A172 (cell line): Measurements from ENCODE around the gene ZDHHC4. TPM values are rescaled to one million over a fixed set of nuclear protein-coding genes. Genes with fewer than 3 reads are reported as not detected.

ENCODE experiments used
- DNase-seq: peaks from one replicate; pipeline ENCODE4 v3.0.0-alpha.2; 2015; ENCODE audit warnings: low spot score
- total RNA-seq: library from RNA; depleted of rRNA; stranded (reverse); fragments of >200 nt; shearing (Covaris generic); gene quantifications from 2 replicates; pipeline ENCODE4 v1.2.3, GENCODE V29; 2014

ZDHHC4 gene
- total RNA-seq, 1 experiment from 2014 or later = 69.1 TPM

GRCh38 chr7:6606866-6607583 is 29.8 kb downstream of the ZDHHC4 start:
- no peak for DNase-seq

DNA sequence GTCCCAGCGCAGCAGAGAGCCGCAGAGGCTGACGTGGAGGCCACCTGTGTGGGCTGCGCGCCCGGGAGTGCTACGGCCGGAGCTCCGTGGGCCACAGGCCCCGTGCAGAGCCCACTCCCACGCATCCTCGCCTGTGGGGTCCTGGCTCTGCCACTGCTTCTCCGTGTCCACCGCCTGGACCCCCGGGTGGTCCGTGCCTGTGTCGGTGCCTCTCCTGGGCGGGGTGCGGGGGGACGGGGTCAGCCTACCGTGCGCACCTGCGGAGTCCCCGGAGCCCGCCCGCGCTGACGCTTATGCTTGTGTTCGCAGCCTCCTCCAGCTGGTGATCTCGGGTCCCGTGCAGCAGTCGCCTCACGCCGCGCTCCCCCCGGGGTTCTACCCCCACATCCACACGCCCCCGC is 30.4 kb downstream of the ZDHHC4 start:
- no peak for DNase-seq

DNA sequence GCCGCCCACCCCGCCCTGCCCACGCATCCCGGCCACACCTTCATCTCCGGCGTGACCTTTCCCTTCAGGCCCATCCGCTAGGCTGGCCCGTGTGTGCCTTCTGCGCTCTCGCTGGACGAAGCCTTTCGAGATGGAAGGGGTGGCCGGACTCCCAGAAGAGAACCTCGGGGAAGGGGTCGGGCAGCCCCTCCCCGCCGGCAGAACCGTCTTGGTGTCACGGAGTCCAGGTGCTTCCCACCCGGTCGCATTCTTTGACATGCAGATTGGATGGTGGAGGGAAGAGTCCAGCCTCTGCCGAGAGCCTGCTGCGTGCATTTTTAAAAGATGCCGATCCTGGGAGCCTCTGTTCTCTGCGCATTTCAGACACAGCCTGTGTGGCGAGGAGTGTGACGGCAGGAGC is 30.8 kb downstream of the ZDHHC4 start:
- no peak for DNase-seq

DNA sequence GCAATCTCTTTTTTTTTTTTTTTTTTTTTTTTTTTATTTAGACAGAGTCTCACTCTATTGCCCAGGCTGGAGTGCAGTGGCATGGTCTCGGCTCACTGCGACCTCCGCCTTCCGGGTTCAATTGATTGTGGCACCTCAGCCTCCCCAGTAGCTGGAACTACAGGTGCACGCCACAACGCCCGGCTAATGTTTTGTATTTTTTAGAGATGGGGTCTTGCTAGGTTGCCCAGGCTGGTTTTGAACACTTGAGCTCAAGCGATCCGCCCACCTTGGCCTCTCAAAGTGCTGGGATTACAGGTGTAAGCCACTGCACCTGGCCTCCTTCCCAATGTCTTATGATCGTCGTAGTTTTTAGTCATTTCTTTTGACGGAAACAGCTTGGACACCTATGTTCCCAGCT is 31.5 kb downstream of the ZDHHC4 start:
- no peak for DNase-seq

DNA sequence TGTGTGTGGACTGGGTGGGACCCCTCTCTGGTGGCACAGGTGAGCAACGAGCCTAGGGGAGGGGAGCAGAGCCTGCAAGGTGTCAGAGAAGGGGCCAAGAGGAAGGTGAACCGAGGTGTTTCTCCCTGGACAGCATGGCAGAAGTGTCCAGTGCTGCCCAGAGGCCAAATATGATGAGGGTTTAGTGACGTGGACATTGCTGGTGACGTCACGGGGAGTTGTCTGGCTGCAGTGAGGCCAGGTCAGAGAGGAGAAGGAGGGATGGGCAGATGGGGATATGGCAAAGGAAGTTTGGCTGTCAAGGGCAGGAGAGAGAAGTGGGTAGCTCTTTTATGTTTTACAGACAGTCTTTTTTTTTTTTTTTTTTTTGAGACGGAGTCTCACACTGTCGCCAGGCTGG is 35.6 kb downstream of the ZDHHC4 start:
- no peak for DNase-seq

- no peak for DNase-seq
Measured at GRCh38 chr7:6613706-6614105, 36.5 kb downstream of the ZDHHC4 start.

- no peak for DNase-seq
Measured at GRCh38 chr7:6614953-6615722, 37.9 kb downstream of the ZDHHC4 start, which contains the start of gene ZNF853. TSS of gene ZNF853 (plus strand) at chr7:6615610. CDS start at chr7:6616175, 565 bp downstream.

DNA sequence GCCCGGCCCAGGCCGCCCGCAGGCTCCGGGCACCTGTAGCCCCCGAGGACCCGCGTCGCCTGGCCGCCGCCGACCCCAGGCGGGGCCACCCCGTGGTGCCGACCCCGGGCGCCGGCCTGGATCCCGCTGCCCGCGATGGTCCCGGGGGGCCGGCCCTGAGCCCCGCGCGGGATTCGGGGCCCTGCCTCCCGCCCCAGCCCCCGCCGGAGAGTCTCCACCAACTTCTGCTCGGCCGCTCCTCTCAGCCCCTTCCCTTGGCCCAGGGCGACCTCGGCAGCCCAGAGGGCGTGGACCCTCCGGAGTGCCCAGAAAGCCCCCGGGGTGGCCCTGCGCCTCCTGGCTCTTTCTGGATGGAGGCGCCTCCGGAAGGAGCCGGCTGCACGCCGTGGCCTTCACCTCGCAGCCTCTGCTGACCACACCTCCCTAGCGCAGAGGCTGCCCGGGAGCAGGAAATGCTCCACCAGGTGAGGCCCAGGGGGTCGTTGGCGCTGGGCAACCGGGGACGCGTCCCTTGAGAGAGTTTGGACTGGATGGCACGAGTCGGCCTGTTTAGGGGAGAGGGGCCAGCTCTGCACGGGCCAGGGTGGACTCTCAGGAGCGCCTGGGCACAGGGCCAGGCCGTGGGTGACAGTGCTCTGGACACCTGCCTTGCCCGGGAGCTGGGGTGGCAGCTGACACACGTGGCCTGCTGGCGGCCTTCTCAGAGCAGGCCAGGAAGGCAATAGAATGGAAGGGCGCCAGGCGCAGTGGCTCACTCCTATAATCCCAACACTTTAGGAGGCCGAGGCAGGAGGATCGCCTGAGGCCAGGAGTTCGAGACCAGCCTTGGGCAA is 38.7 kb downstream of the ZDHHC4 start:
- DNase-seq = no peak

- no peak for DNase-seq
Measured at GRCh38 chr7:6616854-6617643, 39.8 kb downstream of the ZDHHC4 start.

- no peak for DNase-seq
Measured at GRCh38 chr7:6618621-6619020, 41.4 kb downstream of the ZDHHC4 start.

DNA sequence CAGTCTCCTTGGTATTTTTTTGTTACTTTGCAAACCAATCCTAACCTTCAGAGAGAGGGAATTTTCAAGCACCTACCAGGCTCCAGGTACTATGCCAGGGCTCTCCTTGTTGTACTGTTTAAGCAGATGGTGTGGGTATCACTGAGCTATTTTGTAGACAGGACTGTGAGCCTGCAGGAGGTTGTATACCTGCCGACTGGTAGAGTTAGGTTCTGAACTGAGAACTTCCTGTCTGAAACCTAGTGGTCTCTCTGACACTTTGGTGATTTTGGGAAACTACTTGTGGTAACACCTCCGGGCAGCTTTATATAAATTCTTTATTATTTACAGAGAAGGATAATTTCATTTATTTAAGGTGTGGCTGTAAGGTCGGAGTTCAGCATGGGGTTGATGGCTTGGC is 42.7 kb downstream of the ZDHHC4 start:
- no peak for DNase-seq

DNA sequence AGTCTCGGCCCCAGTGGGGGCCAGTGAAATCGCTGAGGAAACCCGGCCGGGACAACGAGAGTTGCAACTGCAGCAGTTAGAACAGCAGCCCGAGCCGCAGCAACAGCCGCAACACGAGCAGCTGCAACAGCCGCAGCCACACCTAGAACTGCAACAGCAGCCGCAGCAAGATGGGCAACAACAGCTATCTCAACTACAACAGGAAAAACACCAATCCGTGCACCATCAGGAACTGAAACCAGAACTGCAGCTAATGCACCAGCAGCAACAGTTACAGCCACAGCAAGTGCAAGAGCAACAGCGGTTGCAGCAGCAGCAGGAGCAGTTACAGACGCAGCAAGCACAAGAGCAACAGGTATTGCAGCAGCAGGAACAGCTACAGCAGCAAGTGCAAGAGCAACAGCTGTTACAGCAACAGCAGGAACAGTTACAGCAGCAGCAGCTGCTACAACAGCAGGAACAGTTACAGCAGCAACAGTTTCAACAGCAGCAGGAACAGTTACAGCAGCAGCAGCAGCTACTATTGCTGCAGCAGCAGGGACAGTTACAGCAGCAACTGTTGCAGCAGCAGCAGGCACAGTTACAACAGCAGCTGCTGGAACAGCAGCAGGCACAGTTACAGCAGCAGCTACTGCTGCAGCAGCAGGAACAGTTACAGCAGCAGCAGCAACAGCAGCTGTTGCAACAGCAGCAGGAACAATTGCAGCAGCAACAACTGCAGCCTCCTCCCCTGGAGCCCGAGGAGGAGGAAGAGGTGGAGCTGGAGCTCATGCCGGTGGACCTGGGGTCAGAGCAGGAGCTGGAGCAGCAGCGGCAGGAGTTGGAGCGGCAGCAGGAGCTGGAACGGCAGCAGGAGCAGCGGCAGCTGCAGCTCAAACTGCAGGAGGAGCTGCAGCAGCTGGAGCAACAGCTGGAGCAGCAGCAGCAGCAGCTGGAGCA is 44.2 kb downstream of the ZDHHC4 start:
- no peak for DNase-seq

DNA sequence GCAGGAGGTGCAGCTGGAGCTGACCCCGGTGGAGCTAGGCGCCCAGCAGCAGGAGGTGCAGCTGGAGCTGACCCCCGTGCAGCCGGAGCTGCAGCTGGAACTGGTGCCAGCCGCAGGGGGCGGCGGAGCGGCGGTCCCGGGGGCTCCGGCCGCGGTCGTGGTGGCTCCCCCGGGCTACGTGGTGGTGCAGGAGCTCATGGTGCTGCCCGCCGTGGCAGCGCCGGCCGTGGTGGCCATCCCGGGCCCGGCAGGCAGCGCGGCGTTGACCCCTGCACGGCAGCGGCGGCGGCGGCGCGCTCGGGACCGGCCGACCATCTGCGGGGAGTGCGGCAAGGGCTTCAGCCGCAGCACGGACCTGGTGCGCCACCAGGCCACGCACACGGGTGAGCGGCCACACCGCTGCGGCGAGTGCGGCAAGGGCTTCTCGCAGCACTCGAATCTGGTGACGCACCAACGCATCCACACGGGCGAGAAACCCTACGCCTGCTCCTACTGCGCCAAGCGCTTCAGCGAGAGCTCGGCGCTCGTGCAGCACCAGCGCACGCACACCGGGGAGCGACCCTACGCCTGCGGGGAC is 45.0 kb downstream of the ZDHHC4 start:
- no peak for DNase-seq

- DNase-seq = no peak
Measured at GRCh38 chr7:6623589-6624245, 46.5 kb downstream of the ZDHHC4 start.

DNA sequence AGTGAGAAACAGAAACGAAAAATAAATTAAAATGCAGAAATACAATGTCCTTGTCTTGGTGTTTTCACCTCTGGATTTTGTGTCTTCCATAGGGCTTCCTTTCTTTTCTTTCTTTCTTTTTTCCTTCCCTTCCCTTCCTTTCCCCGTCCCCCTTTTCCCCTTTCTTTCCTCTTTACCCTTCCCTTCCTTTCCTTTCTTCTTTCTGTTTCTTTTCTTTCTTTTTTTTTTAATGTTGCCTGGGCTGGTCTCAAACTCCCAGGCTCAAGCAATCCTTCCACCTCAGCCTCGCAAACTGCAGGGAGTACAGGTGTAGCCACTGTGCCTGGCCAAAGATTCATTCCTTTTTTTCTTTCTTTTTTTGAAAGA is 47.0 kb downstream of the ZDHHC4 start:
- no peak for DNase-seq

GRCh38 chr7:6628045-6628444 is 50.8 kb downstream of the ZDHHC4 start:
- DNase-seq = no peak

DNA sequence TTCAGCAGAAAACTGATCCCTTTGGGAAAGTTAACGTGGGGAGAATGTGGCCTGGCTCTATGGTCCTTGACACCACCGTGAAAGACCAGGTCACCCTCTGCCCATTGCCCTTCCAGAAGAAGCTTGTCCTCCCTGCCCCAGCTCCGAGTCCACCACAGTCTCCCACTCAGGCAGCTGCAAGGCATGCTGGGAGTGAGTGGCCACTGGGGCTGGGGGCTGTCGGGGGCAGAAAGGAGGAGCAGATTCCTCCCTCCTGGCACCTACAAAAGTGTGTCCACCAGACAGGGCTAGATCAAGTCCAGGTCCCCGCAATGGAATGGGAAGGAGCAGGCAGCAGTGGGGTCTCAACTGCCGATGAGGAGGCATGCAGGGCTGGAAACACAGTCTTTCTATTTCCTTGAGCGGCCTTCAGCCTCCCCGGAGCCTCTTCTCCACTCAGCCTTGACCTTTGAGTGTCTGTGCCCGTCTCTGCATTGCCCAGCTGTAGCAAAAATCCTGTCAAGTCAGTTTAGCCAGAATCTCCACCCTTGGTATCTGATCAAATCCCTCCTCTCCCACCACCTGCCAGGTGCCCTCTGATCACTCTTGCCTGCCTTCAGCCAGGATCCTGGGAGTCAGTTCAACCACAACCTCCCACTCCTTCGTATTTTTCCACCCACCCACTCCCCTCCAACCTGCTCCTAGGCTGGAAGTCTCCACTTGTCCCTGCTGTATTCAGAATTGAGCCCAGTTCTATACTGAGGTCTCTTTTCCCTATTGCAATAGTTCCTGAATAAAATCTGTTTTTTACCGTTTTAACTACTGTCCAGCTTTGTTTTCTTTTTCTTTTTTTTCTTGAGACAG is 53.0 kb downstream of the ZDHHC4 start:
- no peak for DNase-seq

- DNase-seq = no peak
Measured at GRCh38 chr7:6631605-6632004, 54.4 kb downstream of the ZDHHC4 start.

- no peak for DNase-seq
Measured at GRCh38 chr7:6634021-6634420, 56.8 kb downstream of the ZDHHC4 start.
